NCI-H1694 treated with DMSO at 0.1 percent for 48 hours (cell line): ENCODE data around the gene ZNF675.
"Not testable (repeated sequence)": the region's sequence is repeated elsewhere in the genome, so short reads cannot be mapped to it uniquely, and the experiment has no call there.

ENCODE experiments used
- DNase-seq: peaks from one replicate; lab custom pipeline; 2025; lab: John Stamatoyannopoulos, UW

ZNF675 gene

GRCh38 chr19:23686621-23687423, at the start of gene ZNF675:
Gene ZNF675, minus strand, starts transcription at chr19:23687212. Its CDS starts 179 bp downstream, at chr19:23687033.
- peak; percentile 92 for DNase-seq

- not testable (repeated sequence) for DNase-seq
These were observed 43.9 kb upstream of the ZNF675 start for GRCh38 chr19:23730729-23731465.

- DNase-seq: not testable (repeated sequence)
These were observed 37.1 kb upstream of the ZNF675 start for GRCh38 chr19:23724161-23724560.

- DNase-seq: no peak
These were observed 31.8 kb upstream of the ZNF675 start for GRCh38 chr19:23718802-23719201.

GRCh38 chr19:23716792-23717191, 29.8 kb upstream of the ZNF675 start:
- no peak for DNase-seq

- DNase-seq: no peak
These were observed 22.3 kb upstream of the ZNF675 start for GRCh38 chr19:23709347-23709746.

GRCh38 chr19:23706657-23707056, 19.6 kb upstream of the ZNF675 start:
- no peak for DNase-seq

- no peak for DNase-seq
These were observed 12.5 kb upstream of the ZNF675 start for GRCh38 chr19:23699521-23699860.

- DNase-seq: no peak
These were observed 11.9 kb upstream of the ZNF675 start for GRCh38 chr19:23698711-23699520.

GRCh38 chr19:23692937-23693336, 5.9 kb upstream of the ZNF675 start:
- DNase-seq: not testable (repeated sequence)

GRCh38 chr19:23673132-23673531, 13.9 kb downstream of the ZNF675 start:
- no peak for DNase-seq

GRCh38 chr19:23668606-23669005, 18.4 kb downstream of the ZNF675 start:
- DNase-seq: not testable (repeated sequence)

- DNase-seq: no peak
These were observed 21.2 kb downstream of the ZNF675 start for GRCh38 chr19:23665651-23666410.

- not testable (repeated sequence) for DNase-seq
These were observed 37.2 kb downstream of the ZNF675 start for GRCh38 chr19:23649817-23650216.
